H1 (cell line): Measurements from ENCODE around the gene LONRF2. TPM values are rescaled to one million over a fixed set of nuclear protein-coding genes. Genes with fewer than 3 reads are reported as not detected.

ENCODE experiments used
- CTCF ChIA-PET: fragments of 300-600 bp; sonication (Branson Sonifier 250); formaldehyde crosslinking; loops from one replicate; lab custom pipeline; 2021; ENCODE audit not compliant: partially characterized antibody; lab: Charles Lee
- POLR2A ChIA-PET: fragments of 300-600 bp; sonication (Branson Sonifier 250); formaldehyde crosslinking; loops from one replicate; lab custom pipeline; 2021; ENCODE audit warnings: inconsistent platforms; ENCODE audit not compliant: partially characterized antibody; lab: Charles Lee
- DNase-seq, 2 experiments: peaks; one replicate each; pipeline versions ENCODE4 v3.0.0 to v3.0.0-alpha.2; 2010 to 2022; ENCODE audit warnings: low spot score in 2 of 2, low read depth in 1 of 2, mixed read lengths in 1 of 2
- FAIRE-seq: peaks from 2 replicates; lab custom pipeline; 2011; peaks lifted over from hg19 to GRCh38; lab: Jason Lieb, UNC
- H2AFZ ChIP-seq: 2 replicates; pipeline ENCODE4 v1.8.1; 2012; ENCODE audit warnings: low read length, inconsistent platforms
- H2AK5ac ChIP-seq: 2 replicates; pipeline ENCODE4 v1.6.1; 2013; ENCODE audit warnings: low read depth, low read length
- H2BK120ac ChIP-seq: replicated peaks from 2 replicates; pipeline ENCODE3; 2013; ENCODE audit warnings: low read depth, low read length, inconsistent platforms
- H2BK12ac ChIP-seq: 2 replicates; pipeline ENCODE4 v1.6.1; 2013; ENCODE audit warnings: low read depth, low read length
- H2BK15ac ChIP-seq: 2 replicates; pipeline ENCODE4 v1.6.1; 2013; ENCODE audit warnings: low read length
- H2BK20ac ChIP-seq: 2 replicates; pipeline ENCODE4 v1.6.1; 2013; ENCODE audit warnings: low read length
- H2BK5ac ChIP-seq: 2 replicates; pipeline ENCODE4 v1.6.1; 2013; ENCODE audit warnings: low read depth, low read length
- H3K14ac ChIP-seq: 2 replicates; pipeline ENCODE4 v1.6.1; 2013; ENCODE audit warnings: inconsistent platforms; ENCODE audit not compliant: insufficient read length
- H3K18ac ChIP-seq: 2 replicates; pipeline ENCODE4 v1.6.1; 2013; ENCODE audit warnings: low read length; ENCODE audit errors: extremely low read depth
- H3K23ac ChIP-seq: 2 replicates; pipeline ENCODE4 v1.6.1; 2013; ENCODE audit warnings: inconsistent platforms; ENCODE audit not compliant: insufficient read length
- H3K23me2 ChIP-seq: 2 replicates; pipeline ENCODE4 v1.6.1; 2013; ENCODE audit warnings: low read depth, low read length
- H3K27ac ChIP-seq: 2 replicates; pipeline ENCODE4 v1.6.1; 2011; ENCODE audit warnings: low read depth, low read length, inconsistent platforms
- H3K27me3 ChIP-seq, 4 experiments: replicated peaks in 1 of 4; 1 replicate in 1 of 4; 2 replicates in 3 of 4; pipeline versions ENCODE4 v1.6.1 to v1.8.1; 2011 to 2013; ENCODE audit warnings: low read length in 3 of 4, mild to moderate bottlenecking in 3 of 4, inconsistent platforms in 2 of 4, mixed read lengths in 2 of 4, moderate library complexity in 1 of 4; ENCODE audit not compliant: control insufficient read depth in 3 of 4, insufficient read depth in 3 of 4; ENCODE audit errors: extremely low read depth in 1 of 4
- H3K36me3 ChIP-seq, 4 experiments: 2 replicates each; pipeline versions ENCODE4 v1.6.1 to v1.8.1; 2011 to 2013; ENCODE audit warnings: mild to moderate bottlenecking in 4 of 4, low read length in 3 of 4, moderate library complexity in 2 of 4, control low read depth in 1 of 4, inconsistent platforms in 1 of 4; ENCODE audit not compliant: insufficient read depth in 4 of 4, control insufficient read depth in 2 of 4
- H3K4ac ChIP-seq: replicated peaks from 2 replicates; pipeline ENCODE3; 2013; ENCODE audit warnings: low read length, low read depth, mixed read lengths, inconsistent platforms; ENCODE audit not compliant: insufficient read length
- H3K4me1 ChIP-seq, 4 experiments: replicated peaks in 1 of 4; 1 replicate in 1 of 4; 2 replicates in 3 of 4; pipeline versions ENCODE4 v1.6.1 to v1.8.1; 2011 to 2013; ENCODE audit warnings: low read length in 3 of 4, inconsistent platforms in 2 of 4, mixed read lengths in 1 of 4; ENCODE audit not compliant: insufficient read depth in 4 of 4, control insufficient read depth in 3 of 4
- H3K4me2 ChIP-seq, 2 experiments: 2 replicates each; pipeline versions ENCODE4 v1.6.1 to v1.8.1; 2011 to 2013; ENCODE audit warnings: low read depth in 2 of 2, low read length in 2 of 2, control low read depth in 1 of 2, inconsistent platforms in 1 of 2, mild to moderate bottlenecking in 1 of 2; ENCODE audit not compliant: insufficient read depth in 1 of 2
- H3K4me3 ChIP-seq, 4 experiments: fragments of 200-600, 300-600 bp in 1 of 4; sonication (generic), shearing (Covaris generic), sonication (Bioruptor Twin) in 1 of 4; 2 replicates each; pipeline versions ENCODE4 v1.5.1 to v1.8.1; 2011 to 2016; ENCODE audit warnings: low read length in 4 of 4, low read depth in 3 of 4, control low read depth in 2 of 4, inconsistent platforms in 2 of 4, mild to moderate bottlenecking in 2 of 4, mixed read lengths in 1 of 4, moderate library complexity in 1 of 4; ENCODE audit not compliant: insufficient read depth in 2 of 4; ENCODE audit errors: extremely low read depth in 1 of 4
- H3K56ac ChIP-seq: replicated peaks from 2 replicates; pipeline ENCODE3; 2013; ENCODE audit warnings: low read depth, mild to moderate bottlenecking, mixed read lengths, low read length, inconsistent platforms; ENCODE audit not compliant: insufficient read length
- H3K79me1 ChIP-seq: 2 replicates; pipeline ENCODE4 v1.6.1; 2013; ENCODE audit warnings: low read depth, low read length, control low read depth
- H3K79me2 ChIP-seq, 2 experiments: 2 replicates each; pipeline versions ENCODE4 v1.6.1 to v1.8.1; 2012 to 2013; ENCODE audit warnings: low read length in 2 of 2, mild to moderate bottlenecking in 2 of 2, inconsistent platforms in 1 of 2; ENCODE audit not compliant: insufficient read depth in 2 of 2, control insufficient read depth in 1 of 2
- H3K9ac ChIP-seq, 4 experiments: replicated peaks in 1 of 4; 1 replicate in 1 of 4; 2 replicates in 3 of 4; pipeline versions ENCODE4 v1.6.1 to v1.8.1; 2011 to 2013; ENCODE audit warnings: low read depth in 3 of 4, low read length in 3 of 4, control low read depth in 2 of 4, mild to moderate bottlenecking in 2 of 4, moderate library complexity in 2 of 4, inconsistent platforms in 1 of 4; ENCODE audit errors: extremely low read depth in 1 of 4
- H3K9me3 ChIP-seq, 2 experiments: 2 replicates each; pipeline versions ENCODE4 v1.6.1 to v1.8.1; 2012 to 2013; ENCODE audit warnings: mild to moderate bottlenecking in 2 of 2, moderate library complexity in 2 of 2, control low read depth in 1 of 2, inconsistent platforms in 1 of 2, low read depth in 1 of 2, low read length in 1 of 2, mixed read lengths in 1 of 2; ENCODE audit not compliant: insufficient read depth in 2 of 2
- H4K20me1 ChIP-seq, 2 experiments: replicated peaks in 1 of 2; 2 replicates each; pipeline versions ENCODE3 to v1.8.1; 2011 to 2013; ENCODE audit warnings: inconsistent platforms in 2 of 2, low read length in 2 of 2, mild to moderate bottlenecking in 1 of 2; ENCODE audit not compliant: insufficient read depth in 2 of 2, control insufficient read depth in 1 of 2
- H4K5ac ChIP-seq: 2 replicates; pipeline ENCODE4 v1.6.1; 2013; ENCODE audit warnings: low read length, low read depth, mixed read lengths, inconsistent platforms; ENCODE audit not compliant: insufficient read length
- H4K8ac ChIP-seq: 2 replicates; pipeline ENCODE4 v1.8.0; 2013; ENCODE audit warnings: mild to moderate bottlenecking, moderate library complexity, low read length, inconsistent platforms; ENCODE audit not compliant: insufficient read depth; ENCODE audit errors: extremely low read depth
- H4K91ac ChIP-seq: replicated peaks from 2 replicates; pipeline ENCODE3; 2013; ENCODE audit warnings: low read length, mixed read lengths, inconsistent platforms; ENCODE audit not compliant: insufficient read length
- SRF ChIP-seq: IDR thresholded peaks from 2 replicates; pipeline ENCODE4 v1.6.1; 2011; ENCODE audit warnings: mild to moderate bottlenecking, low read depth, low read length, moderate library complexity
- WGBS, 2 experiments: shearing (Covaris generic) in 1 of 2; methylation state at CpG; one replicate each; pipeline versions ENCODE4 v1.1.6 to v1.1.7; 2013 to 2015; ENCODE audit warnings: low lambda C conversion rate in 2 of 2, mixed read lengths in 2 of 2, inconsistent platforms in 1 of 2, low coverage in 1 of 2, missing lambda C conversion rate in 1 of 2; ENCODE audit not compliant: insufficient replicate concordance in 2 of 2, insufficient coverage in 1 of 2, insufficient read length in 1 of 2; ENCODE audit errors: extremely low coverage in 1 of 2, missing lambda C conversion rate in 1 of 2; 5-methylcytosine and 5-hydroxymethylcytosine counted together
- polyA plus RNA-seq, 7 experiments: library from polyadenylated mRNA; depleted of rRNA in 3 of 7; stranded (reverse) in 5 of 7; unstranded in 2 of 7; fragments of >200 nt in 5 of 7; fragments of 200-250 nt in 2 of 7; gene quantifications; 1 replicate in 5 of 7; 2 replicates in 1 of 7; 4 replicates in 1 of 7; pipeline versions ENCODE4 v1.2.1 to v1.2.3, GENCODE V29; 2011 to 2013; ENCODE audit warnings: missing spikeins in 2 of 7, mixed read lengths in 2 of 7
- total RNA-seq: library from RNA; stranded (reverse); fragmentation: NEBNext Ultra II Directional; extraction: Animal tissue kit (Norgen Biotek cat#: 25700); gene quantifications from 2 replicates; pipeline ENCODE4 v1.2.1, GENCODE V29; 2021

Gene LONRF2
- total and polyA plus RNA-seq, 2 of the 8 experiments (the other 6 are each of a cell fraction or from before 2014, with no cell fraction given), result 0.24 to 0.74 TPM

DNA sequence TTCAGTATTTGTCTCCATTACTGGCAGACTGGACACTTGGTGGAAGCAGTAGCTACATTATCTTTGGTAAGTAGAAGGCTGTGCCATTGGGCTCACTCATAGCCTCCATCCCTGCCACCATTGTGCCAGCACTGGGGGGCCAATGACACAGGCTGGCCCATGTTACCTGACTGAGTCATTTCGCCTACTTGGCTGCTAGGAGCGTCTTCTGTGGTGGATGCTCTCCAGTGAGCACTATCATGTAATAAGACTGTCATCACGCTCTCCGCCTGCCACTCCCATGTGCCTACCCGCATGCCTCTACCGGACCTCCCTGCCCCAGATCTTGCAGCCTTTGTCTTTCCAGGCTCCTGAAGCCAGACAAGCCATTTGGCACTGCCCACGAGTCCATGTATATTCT, 56.2 kb downstream of the LONRF2 start:
- H2BK120ac ChIP-seq, result no peak overlapping the region
- no peak overlapping the region for H4K91ac ChIP-seq
- no peak overlapping the region for H3K9ac ChIP-seq
- H3K23me2 ChIP-seq, result no peaks in the 10 kb centered on the region
- no peaks in the 10 kb centered on the region for H3K36me3 ChIP-seq
- no peak overlapping the region for H4K5ac ChIP-seq
- H3K4ac ChIP-seq, result no peak overlapping the region
- peaks cover 4 to 6% of the 10 kb centered on the region in 2 experiments for H3K9me3 ChIP-seq
- no peak overlapping the region for H2BK5ac ChIP-seq
- H2BK15ac ChIP-seq, result no peak overlapping the region
- H2BK20ac ChIP-seq, result no peak overlapping the region
- H2AK5ac ChIP-seq, result no peak overlapping the region
- CTCF ChIA-PET, result interaction anchor here (0.9 to 6.4 kb wide), 8 partner anchors 9 to 477 kb away, joined by 3 to 43 read pairs (median 4); partner anchors contain the start of gene LONRF2
- no peaks in the 10 kb centered on the region for H3K79me2 ChIP-seq
- H4K8ac ChIP-seq, result no peak overlapping the region
- no peak overlapping the region for H3K27ac ChIP-seq
- DNase-seq (no peak), FAIRE-seq (no peak)
- H2AFZ ChIP-seq, result no peak overlapping the region
- H3K23ac ChIP-seq, result no peak overlapping the region
- H3K14ac ChIP-seq, result no peak overlapping the region
- H3K56ac ChIP-seq, result no peak overlapping the region
- no peaks in the 10 kb centered on the region; a peak in 1 of 7 replicates for H3K4me1 ChIP-seq
- no peaks in the 10 kb centered on the region for H4K20me1 ChIP-seq
- H3K4me2 ChIP-seq, result no peak overlapping the region
- 89% methylated on average over 7 of the region's 7 CpGs; no CpG with 5 or more reads in 1 of the 2 experiments for WGBS, 2 experiments
- H3K27me3 ChIP-seq, result no peaks in the 10 kb centered on the region
- H2BK12ac ChIP-seq, result no peak overlapping the region
- H3K79me1 ChIP-seq, result no peaks in the 10 kb centered on the region
- no peak overlapping the region for H3K4me3 ChIP-seq
- POLR2A ChIA-PET, result interaction anchor here (1.2 kb wide), 1 partner anchor 23 kb away, joined by 3 read pairs; no protein-coding TSS in a partner anchor
- H3K18ac ChIP-seq, result no peak overlapping the region
- TF ChIP-seq SRF, result no peak
